PC-3 (cell line): ENCODE data around the gene ARMC12. TPM values are rescaled to one million over a fixed set of nuclear protein-coding genes. Genes with fewer than 3 reads are reported as not detected.

Experiments
- ATAC-seq: fragments of 200-7000 bp; cut with Tn5 transposase; 2 replicates; pipeline ENCODE4 v1.9.1; 2020; ENCODE audit warnings: mild to moderate bottlenecking, moderate library complexity
- BruUV-seq: library from RNA; stranded (reverse); fragments of 400-500 nt; replicated peaks from 2 replicates; lab custom pipeline; 2021; lab: Mats Ljungman, UMichigan
- CTCF ChIA-PET: fragments of 300-600 bp; sonication (Branson Sonifier 250); formaldehyde crosslinking; loops from one replicate; lab custom pipeline; 2022; ENCODE audit warnings: antibody characterized with exemption; lab: Charles Lee
- POLR2A ChIA-PET: fragments of 300-600 bp; sonication (Branson Sonifier 250); formaldehyde crosslinking; loops from one replicate; lab custom pipeline; 2022; ENCODE audit warnings: antibody characterized with exemption; ENCODE audit not compliant: unreplicated experiment; lab: Charles Lee
- DNase-seq: peaks from one replicate; pipeline ENCODE4 v3.0.0-alpha.2; 2015
- H2AFZ ChIP-seq: fragments of 300-600 bp; sonication (generic); 2 replicates; pipeline ENCODE4 v1.6.0; 2016; ENCODE audit warnings: antibody characterized with exemption, low read length
- H3F3A ChIP-seq: fragments of 300-600 bp; sonication (generic); one replicate; pipeline ENCODE4 v1.6.0; 2017; ENCODE audit warnings: antibody characterized with exemption, low read length, control low read depth, mild to moderate bottlenecking; ENCODE audit not compliant: unreplicated experiment
- H3K27ac ChIP-seq: fragments of 300-600 bp; sonication (generic); 2 replicates; pipeline ENCODE4 v1.5.1; 2016; ENCODE audit warnings: mild to moderate bottlenecking, low read length
- H3K27me3 ChIP-seq: fragments of 300-600 bp; sonication (generic); 2 replicates; pipeline ENCODE4 v1.6.1; 2016; ENCODE audit warnings: low read length, mixed read lengths
- H3K36me3 ChIP-seq: fragments of 300-600 bp; sonication (generic); 2 replicates; pipeline ENCODE4 v1.6.1; 2016; ENCODE audit warnings: low read depth, mixed run types, low read length, mixed read lengths
- H3K4me1 ChIP-seq: fragments of 300-600 bp; sonication (generic); 2 replicates; pipeline ENCODE4 v1.5.1; 2016; ENCODE audit warnings: low read length; ENCODE audit not compliant: insufficient read depth
- H3K4me2 ChIP-seq: fragments of 300-600 bp; sonication (generic); 2 replicates; pipeline ENCODE4 v1.6.0; 2016; ENCODE audit warnings: low read length
- H3K4me3 ChIP-seq: fragments of 300-600 bp; sonication (generic); 2 replicates; pipeline ENCODE4 v1.5.1; 2016; ENCODE audit warnings: mild to moderate bottlenecking, low read length, mixed read lengths
- H3K79me2 ChIP-seq: fragments of 300-600 bp; sonication (generic); 2 replicates; pipeline ENCODE4 v1.6.1; 2017; ENCODE audit warnings: low read length, mixed read lengths
- H3K9ac ChIP-seq: fragments of 300-600 bp; sonication (generic); 2 replicates; pipeline ENCODE4 v1.6.0; 2016; ENCODE audit warnings: mild to moderate bottlenecking, low read length
- H3K9me2 ChIP-seq: fragments of 300-600 bp; sonication (generic); replicated peaks from 2 replicates; pipeline ENCODE4 v1.6.1; 2016; ENCODE audit warnings: mixed run types, low read length, mixed read lengths
- H3K9me3 ChIP-seq: fragments of 300-600 bp; sonication (generic); 2 replicates; pipeline ENCODE4 v1.6.1; 2016; ENCODE audit warnings: low read length, mixed read lengths
- H4K20me1 ChIP-seq: fragments of 300-600 bp; sonication (generic); 2 replicates; pipeline ENCODE4 v1.6.1; 2016; ENCODE audit warnings: low read length, mixed read lengths
- EZH2 ChIP-seq: fragments of 300-600 bp; sonication (generic); IDR thresholded peaks from one replicate; pipeline ENCODE4 v1.6.1; 2017; ENCODE audit warnings: antibody characterized with exemption, mild to moderate bottlenecking, low read length; ENCODE audit not compliant: unreplicated experiment
- EZH2phosphoT487 ChIP-seq: fragments of 300-600 bp; sonication (generic); IDR thresholded peaks from 2 replicates; pipeline ENCODE4 v1.6.1; 2018; ENCODE audit warnings: mild to moderate bottlenecking, antibody characterized with exemption, low read length, borderline replicate concordance
- intact Hi-C: fragments of 100-400 bp; cut with micrococcal nuclease; formaldehyde crosslinking; loops from 2 replicates; pipeline ENCODE4 v1.9.0; 2023
- total RNA-seq: library from RNA; depleted of rRNA; stranded (reverse); fragments of >200 nt; gene quantifications from 2 replicates; pipeline ENCODE4 v1.2.3, GENCODE V29; 2014
- TF ChIP-seq, protein P1 (sequence below): fragments of 300-600 bp; sonication (generic); conservative IDR thresholded peaks from 2 replicates; pipeline ENCODE4 v1.5.1; 2017; ENCODE audit warnings: antibody characterized with exemption, low read depth, mild to moderate bottlenecking, low read length

Gene ARMC12
- total RNA-seq, 1 experiment from 2014 or later, result not detected

DNA sequence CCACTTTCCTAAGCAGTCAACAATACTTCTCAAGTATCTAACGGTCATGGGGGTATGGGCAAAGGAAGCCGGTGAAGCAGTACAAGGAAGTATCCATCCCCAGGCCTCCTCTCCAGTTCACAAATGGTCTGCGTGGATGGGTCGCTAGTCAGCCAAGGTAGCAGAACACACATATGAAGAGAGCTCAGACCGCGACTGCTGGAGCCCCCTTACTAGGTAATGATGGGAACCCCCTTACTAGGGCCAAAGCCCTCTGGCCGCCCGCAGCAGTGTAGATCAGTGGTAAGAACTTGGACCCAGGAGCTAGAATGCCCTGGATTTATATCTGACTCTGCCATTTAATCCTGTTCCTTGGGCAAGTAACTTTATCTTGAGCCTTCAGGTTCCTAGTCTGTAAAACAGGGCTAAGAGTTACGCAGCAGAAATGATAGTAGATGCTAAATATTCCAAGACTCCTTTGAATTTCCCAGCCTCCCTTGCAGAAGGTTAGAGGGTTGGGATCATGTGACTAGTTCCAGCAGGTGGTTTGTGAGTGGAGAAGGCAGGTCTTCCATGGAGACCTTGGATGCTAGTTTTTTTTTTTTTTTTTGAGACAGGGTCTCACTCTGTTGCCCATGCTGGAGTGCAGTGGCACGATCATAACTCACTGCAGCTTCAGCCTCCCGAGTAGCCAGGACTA is 37.4 kb downstream of the ARMC12 start:
- TF ChIP-seq EZH2phosphoT487 (no peak), EZH2 (no peak)
- TF ChIP-seq, protein P1, sequence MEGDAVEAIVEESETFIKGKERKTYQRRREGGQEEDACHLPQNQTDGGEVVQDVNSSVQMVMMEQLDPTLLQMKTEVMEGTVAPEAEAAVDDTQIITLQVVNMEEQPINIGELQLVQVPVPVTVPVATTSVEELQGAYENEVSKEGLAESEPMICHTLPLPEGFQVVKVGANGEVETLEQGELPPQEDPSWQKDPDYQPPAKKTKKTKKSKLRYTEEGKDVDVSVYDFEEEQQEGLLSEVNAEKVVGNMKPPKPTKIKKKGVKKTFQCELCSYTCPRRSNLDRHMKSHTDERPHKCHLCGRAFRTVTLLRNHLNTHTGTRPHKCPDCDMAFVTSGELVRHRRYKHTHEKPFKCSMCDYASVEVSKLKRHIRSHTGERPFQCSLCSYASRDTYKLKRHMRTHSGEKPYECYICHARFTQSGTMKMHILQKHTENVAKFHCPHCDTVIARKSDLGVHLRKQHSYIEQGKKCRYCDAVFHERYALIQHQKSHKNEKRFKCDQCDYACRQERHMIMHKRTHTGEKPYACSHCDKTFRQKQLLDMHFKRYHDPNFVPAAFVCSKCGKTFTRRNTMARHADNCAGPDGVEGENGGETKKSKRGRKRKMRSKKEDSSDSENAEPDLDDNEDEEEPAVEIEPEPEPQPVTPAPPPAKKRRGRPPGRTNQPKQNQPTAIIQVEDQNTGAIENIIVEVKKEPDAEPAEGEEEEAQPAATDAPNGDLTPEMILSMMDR, result no peak
- no peak overlapping the region for H3K27ac ChIP-seq
- no peaks in the 10 kb centered on the region for H4K20me1 ChIP-seq
- H3K9me2 ChIP-seq, result no peaks in the 10 kb centered on the region
- no peak overlapping the region for H3K4me2 ChIP-seq
- H3K9ac ChIP-seq, result no peak overlapping the region
- intact Hi-C loops, result no loop called here
- CTCF ChIA-PET, result no interaction called here
- no peaks in the 10 kb centered on the region for H3K9me3 ChIP-seq
- BruUV-seq, result no TSS peak
- no peaks in the 10 kb centered on the region for H3K4me1 ChIP-seq
- H3K4me3 ChIP-seq, result no peak overlapping the region
- H3F3A ChIP-seq, result no peaks in the 10 kb centered on the region
- no peak for ATAC-seq
- no peaks in the 10 kb centered on the region for H3K36me3 ChIP-seq
- H3K27me3 ChIP-seq, result no peaks in the 10 kb centered on the region
- POLR2A ChIA-PET, result no interaction called here
- no peak overlapping the region for H2AFZ ChIP-seq
- no peak for DNase-seq
- no peaks in the 10 kb centered on the region for H3K79me2 ChIP-seq

DNA sequence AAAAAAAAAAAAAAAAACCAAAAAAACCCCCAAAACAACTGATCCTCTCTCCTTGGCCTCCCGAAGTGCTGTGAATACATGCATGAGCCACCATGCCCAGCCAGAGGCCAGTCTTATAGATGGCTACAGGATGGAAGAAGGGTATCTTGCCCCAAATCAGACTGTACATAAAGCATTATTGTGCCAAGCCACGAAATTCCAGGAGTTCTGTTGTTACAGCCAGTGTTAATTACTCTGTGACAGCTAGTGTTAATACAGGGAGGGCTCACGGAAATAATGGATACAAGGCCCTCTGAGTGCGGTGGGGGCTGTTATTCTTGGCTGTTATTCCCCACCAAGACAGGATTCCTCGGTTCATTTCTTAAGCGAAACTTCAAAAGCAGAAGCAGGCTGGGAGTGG is 38.2 kb downstream of the ARMC12 start:
- ATAC-seq (no peak), DNase-seq (no peak)
- Histone ChIP-seq H3K27me3 (no peaks in the 10 kb centered on the region), H3K4me3 (no peak overlapping the region), H3K9me2 (no peaks in the 10 kb centered on the region), H3K79me2 (no peaks in the 10 kb centered on the region), H3K27ac (no peak overlapping the region), H3K4me1 (no peaks in the 10 kb centered on the region), H3K36me3 (no peaks in the 10 kb centered on the region), H4K20me1 (no peaks in the 10 kb centered on the region), H3K9me3 (no peaks in the 10 kb centered on the region), H3F3A (no peaks in the 10 kb centered on the region), H3K9ac (no peak overlapping the region), H3K4me2 (no peak overlapping the region), H2AFZ (no peak overlapping the region)
- no TSS peak for BruUV-seq
- no peak for TF ChIP-seq EZH2
- no peak for TF ChIP-seq EZH2phosphoT487
- TF ChIP-seq, protein P1, result no peak
- POLR2A ChIA-PET, result no interaction called here
- intact Hi-C loops, result no loop called here
- CTCF ChIA-PET, result no interaction called here
